ENCODE data around the gene PPDPF. TPM values are rescaled to one million over a fixed set of nuclear protein-coding genes. Genes with fewer than 3 reads are reported as not detected.
"Not testable (repeated sequence)": the region's sequence is repeated elsewhere in the genome, so short reads cannot be mapped to it uniquely, and the experiment has no call there.

The PPDPF gene
- total RNA-seq, 2 experiments from 2014 or later = 34.9 to 117 TPM

- no peak for TF ChIP-seq CTCF (conservative IDR thresholded peaks at IDR 0.05; ENCODE audit: low read length)
- no peak for TF ChIP-seq EZH2phosphoT487 (IDR thresholded peaks at IDR 0.05; ENCODE audit: borderline replicate concordance, low read depth, low read length)
- DNase-seq (ENCODE audit: low spot score) = no peak
- BruUV-seq (replicated peaks) = no TSS peak
- intact Hi-C loops (cut with micrococcal nuclease; ENCODE audit: unreplicated experiment) = no loop called here
- H3K4me3 ChIP-seq (ENCODE audit: low read depth, low read length, poor library complexity, severe bottlenecking) = no peak overlapping the region
- no peaks in the 10 kb centered on the region for H3K79me2 ChIP-seq (ENCODE audit: insufficient read depth, low read depth, low read length)
- no peaks in the 10 kb centered on the region for H3K36me3 ChIP-seq (ENCODE audit: insufficient read depth, low read length)
- no peaks in the 10 kb centered on the region for H3K9me2 ChIP-seq (ENCODE audit: insufficient read depth, low read length)
- H3K9me3 ChIP-seq (ENCODE audit: low read length) = no peaks in the 10 kb centered on the region
- H3K4me1 ChIP-seq (ENCODE audit: insufficient read depth, low read length, poor library complexity, severe bottlenecking) = no peaks in the 10 kb centered on the region
- no peaks in the 10 kb centered on the region for H4K20me1 ChIP-seq (ENCODE audit: insufficient read depth, low read length)
- no peak overlapping the region for H3K27ac ChIP-seq (ENCODE audit: low read depth, low read length, poor library complexity, severe bottlenecking)
- POLR2A ChIA-PET = no interaction called here
- no peak overlapping the region for H2AFZ ChIP-seq (ENCODE audit: low read length)
- H3K4me2 ChIP-seq (ENCODE audit: low read length) = no peak overlapping the region
- CTCF ChIA-PET (ENCODE audit: unreplicated experiment) = no interaction called here
Measured at GRCh38 chr20:63477944-63478343, 42.6 kb upstream of the PPDPF start.

- POLR2A ChIA-PET = no interaction called here
- no peaks in the 10 kb centered on the region for H3K4me1 ChIP-seq (ENCODE audit: insufficient read depth, low read length, poor library complexity, severe bottlenecking)
- H3K4me3 ChIP-seq (ENCODE audit: low read depth, low read length, poor library complexity, severe bottlenecking) = no peak overlapping the region
- no peak overlapping the region for H2AFZ ChIP-seq (ENCODE audit: low read length)
- CTCF ChIA-PET (ENCODE audit: unreplicated experiment) = no interaction called here
- H4K20me1 ChIP-seq (ENCODE audit: insufficient read depth, low read length) = no peaks in the 10 kb centered on the region
- TF ChIP-seq EZH2phosphoT487 (IDR thresholded peaks at IDR 0.05; ENCODE audit: borderline replicate concordance, low read depth, low read length) = no peak
- H3K9me2 ChIP-seq (ENCODE audit: insufficient read depth, low read length) = no peaks in the 10 kb centered on the region
- H3K79me2 ChIP-seq (ENCODE audit: insufficient read depth, low read depth, low read length) = no peaks in the 10 kb centered on the region
- no TSS peak for BruUV-seq (replicated peaks)
- H3K36me3 ChIP-seq (ENCODE audit: insufficient read depth, low read length) = no peaks in the 10 kb centered on the region
- no peaks in the 10 kb centered on the region for H3K9me3 ChIP-seq (ENCODE audit: low read length)
- no peak for DNase-seq (ENCODE audit: low spot score)
- no peak overlapping the region for H3K4me2 ChIP-seq (ENCODE audit: low read length)
- H3K27ac ChIP-seq (ENCODE audit: low read depth, low read length, poor library complexity, severe bottlenecking) = no peak overlapping the region
- intact Hi-C loops (cut with micrococcal nuclease; ENCODE audit: unreplicated experiment) = no loop called here
Measured at GRCh38 chr20:63478346-63479302, 41.9 kb upstream of the PPDPF start.

GRCh38 chr20:63479695-63480419 lies 40.7 kb upstream of the PPDPF start:
- H2AFZ ChIP-seq (ENCODE audit: low read length); BruUV-seq (replicated peaks); DNase-seq (ENCODE audit: low spot score); CTCF ChIA-PET (ENCODE audit: unreplicated experiment); H3K36me3 ChIP-seq (ENCODE audit: insufficient read depth, low read length); H3K79me2 ChIP-seq (ENCODE audit: insufficient read depth, low read depth, low read length); H3K27ac ChIP-seq (ENCODE audit: low read depth, low read length, poor library complexity, severe bottlenecking); H4K20me1 ChIP-seq (ENCODE audit: insufficient read depth, low read length); intact Hi-C loops (cut with micrococcal nuclease; ENCODE audit: unreplicated experiment); H3K9me3 ChIP-seq (ENCODE audit: low read length); H3K9me2 ChIP-seq (ENCODE audit: insufficient read depth, low read length); H3K4me1 ChIP-seq (ENCODE audit: insufficient read depth, low read length, poor library complexity, severe bottlenecking); H3K4me2 ChIP-seq (ENCODE audit: low read length); POLR2A ChIA-PET; H3K4me3 ChIP-seq (ENCODE audit: low read depth, low read length, poor library complexity, severe bottlenecking): not testable (repeated sequence)

Data from OCI-LY7 (cell line).